Ishikawa (cell line): Measurements from ENCODE around the gene MTMR4.

Source experiments
- CEBPB ChIP-seq: IDR thresholded peaks from 2 replicates; pipeline ENCODE4 v1.6.1; 2012
- CREB1 ChIP-seq: IDR thresholded peaks from 2 replicates; pipeline ENCODE4 v1.6.1; 2012; ENCODE audit warnings: low read depth
- FOXM1 ChIP-seq: IDR thresholded peaks from 2 replicates; pipeline ENCODE4 v1.6.1; 2012; ENCODE audit warnings: low read depth, borderline replicate concordance
- TAF1 ChIP-seq: IDR thresholded peaks from 2 replicates; pipeline ENCODE4 v1.6.1; 2012; ENCODE audit warnings: low read depth, mild to moderate bottlenecking
- TF ChIP-seq, protein P1 (sequence below): IDR thresholded peaks from 2 replicates; pipeline ENCODE4 v1.6.1; 2012
- TF ChIP-seq, protein P2 (sequence below): IDR thresholded peaks from 2 replicates; pipeline ENCODE4 v1.6.1; 2012; ENCODE audit warnings: low read depth, mild to moderate bottlenecking

DNA sequence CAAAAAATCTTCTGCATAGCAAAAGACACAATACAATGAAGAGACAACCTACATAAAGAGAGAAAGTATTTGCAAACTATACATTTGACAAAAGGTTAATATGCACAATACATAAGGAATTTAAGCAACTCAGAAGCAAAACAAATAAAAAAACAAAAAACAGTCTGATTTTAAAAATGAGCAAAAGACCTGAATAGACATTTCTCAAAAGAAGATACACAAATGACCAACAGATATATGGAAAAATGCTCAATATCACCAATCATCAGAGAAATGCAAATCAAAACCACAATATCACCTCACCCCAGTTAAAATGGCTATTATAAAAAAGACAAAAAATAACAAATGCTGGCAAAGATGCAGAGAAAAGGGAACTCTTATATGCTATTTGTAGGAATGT lies 58.9 kb downstream of the MTMR4 start:
- TF ChIP-seq, protein P1, sequence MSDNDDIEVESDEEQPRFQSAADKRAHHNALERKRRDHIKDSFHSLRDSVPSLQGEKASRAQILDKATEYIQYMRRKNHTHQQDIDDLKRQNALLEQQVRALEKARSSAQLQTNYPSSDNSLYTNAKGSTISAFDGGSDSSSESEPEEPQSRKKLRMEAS = no peak
- TF ChIP-seq CEBPB (no peak), TAF1 (no peak), FOXM1 (no peak), CREB1 (no peak)
- TF ChIP-seq, protein P2, sequence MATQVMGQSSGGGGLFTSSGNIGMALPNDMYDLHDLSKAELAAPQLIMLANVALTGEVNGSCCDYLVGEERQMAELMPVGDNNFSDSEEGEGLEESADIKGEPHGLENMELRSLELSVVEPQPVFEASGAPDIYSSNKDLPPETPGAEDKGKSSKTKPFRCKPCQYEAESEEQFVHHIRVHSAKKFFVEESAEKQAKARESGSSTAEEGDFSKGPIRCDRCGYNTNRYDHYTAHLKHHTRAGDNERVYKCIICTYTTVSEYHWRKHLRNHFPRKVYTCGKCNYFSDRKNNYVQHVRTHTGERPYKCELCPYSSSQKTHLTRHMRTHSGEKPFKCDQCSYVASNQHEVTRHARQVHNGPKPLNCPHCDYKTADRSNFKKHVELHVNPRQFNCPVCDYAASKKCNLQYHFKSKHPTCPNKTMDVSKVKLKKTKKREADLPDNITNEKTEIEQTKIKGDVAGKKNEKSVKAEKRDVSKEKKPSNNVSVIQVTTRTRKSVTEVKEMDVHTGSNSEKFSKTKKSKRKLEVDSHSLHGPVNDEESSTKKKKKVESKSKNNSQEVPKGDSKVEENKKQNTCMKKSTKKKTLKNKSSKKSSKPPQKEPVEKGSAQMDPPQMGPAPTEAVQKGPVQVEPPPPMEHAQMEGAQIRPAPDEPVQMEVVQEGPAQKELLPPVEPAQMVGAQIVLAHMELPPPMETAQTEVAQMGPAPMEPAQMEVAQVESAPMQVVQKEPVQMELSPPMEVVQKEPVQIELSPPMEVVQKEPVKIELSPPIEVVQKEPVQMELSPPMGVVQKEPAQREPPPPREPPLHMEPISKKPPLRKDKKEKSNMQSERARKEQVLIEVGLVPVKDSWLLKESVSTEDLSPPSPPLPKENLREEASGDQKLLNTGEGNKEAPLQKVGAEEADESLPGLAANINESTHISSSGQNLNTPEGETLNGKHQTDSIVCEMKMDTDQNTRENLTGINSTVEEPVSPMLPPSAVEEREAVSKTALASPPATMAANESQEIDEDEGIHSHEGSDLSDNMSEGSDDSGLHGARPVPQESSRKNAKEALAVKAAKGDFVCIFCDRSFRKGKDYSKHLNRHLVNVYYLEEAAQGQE = no peak
